K562 (cell line): ENCODE data around the gene PNPLA2. TPM values are rescaled to one million over a fixed set of nuclear protein-coding genes. Genes with fewer than 3 reads are reported as not detected.

ENCODE experiments used
- CBX5 ChIP-seq: IDR thresholded peaks from 2 replicates; pipeline ENCODE4 v1.6.1; 2014; ENCODE audit warnings: low read depth, borderline replicate concordance
- KHSRP ChIP-seq: fragments of 450-650 bp; IDR thresholded peaks from 2 replicates; pipeline ENCODE4 v1.6.1; 2017
- MAFG ChIP-seq: fragments of 450-650 bp; conservative IDR thresholded peaks from 2 replicates; pipeline ENCODE4 v1.6.1; 2016; ENCODE audit warnings: missing genetic modification characterization, missing compliant biosample characterization
- MBD2 ChIP-seq: sonication (generic); IDR thresholded peaks from 2 replicates; pipeline ENCODE4 v1.6.1; 2016; ENCODE audit warnings: low read depth, borderline replicate concordance
- POLR2G ChIP-seq: fragments of 200-400 bp; formaldehyde crosslinking; IDR thresholded peaks from 2 replicates; pipeline ENCODE4 v1.6.1; 2017; ENCODE audit warnings: low read depth, mild to moderate bottlenecking, antibody characterized with exemption, low read length, moderate library complexity
- ZNF174 ChIP-seq: fragments of 250-450 bp; sonication (Bioruptor Pico); IDR thresholded peaks from 2 replicates; pipeline ENCODE4 v1.4.0; 2020; ENCODE audit warnings: mild to moderate bottlenecking
- ZNF644 ChIP-seq: fragments of 200-800 bp; sonication (Bioruptor generic); IDR thresholded peaks from 2 replicates; pipeline ENCODE4 v1.6.1; 2016; ENCODE audit warnings: low read depth, missing genetic modification characterization, missing compliant biosample characterization
- ZSCAN32 ChIP-seq: fragments of 450-650 bp; formaldehyde crosslinking; IDR thresholded peaks from 2 replicates; pipeline ENCODE4 v1.4.0; 2020; ENCODE audit warnings: mild to moderate bottlenecking, moderate library complexity
- polyA plus RNA-seq, 8 experiments: library from polyadenylated mRNA; depleted of rRNA in 4 of 8; stranded (reverse) in 5 of 8; unstranded in 3 of 8; fragments of >200 nt; fragmentation: Nextera tagmentation in 2 of 8; fragmentation: Illumina TruSeq in 1 of 8; extraction: Ambion mirVana in 2 of 8; extraction: Trizol in 1 of 8; gene quantifications; 2 replicates each; pipeline versions ENCODE4 v1.2.1 to v1.2.3, GENCODE V29; 2011 to 2014; ENCODE audit warnings: inconsistent platforms in 1 of 8, missing spikeins in 1 of 8
- total RNA-seq, 7 experiments: library from RNA; depleted of rRNA in 6 of 7; stranded (reverse); fragments of >200 nt in 6 of 7; fragmentation: Illumina TruSeq in 2 of 7; extraction: Trizol in 2 of 7; gene quantifications; 2 replicates each; pipeline versions ENCODE4 v1.2.1 to v1.2.3, GENCODE V29; 2011 to 2021; ENCODE audit warnings: low replicate concordance in 1 of 7
- TF ChIP-seq, protein P1 (sequence below), 2 experiments: IDR thresholded peaks in 1 of 2; conservative IDR thresholded peaks in 1 of 2; 2 replicates each; pipeline ENCODE4 v1.6.1; 2016; ENCODE audit warnings: low read depth in 2 of 2, mild to moderate bottlenecking in 1 of 2, missing compliant biosample characterization in 1 of 2, missing genetic modification characterization in 1 of 2, moderate library complexity in 1 of 2
- TF ChIP-seq, protein P2 (sequence below): IDR thresholded peaks from 2 replicates; pipeline ENCODE4 v1.6.1; 2016; ENCODE audit warnings: missing genetic modification characterization, missing compliant biosample characterization
- TF ChIP-seq, protein P3 (sequence below): sonication (generic); formaldehyde crosslinking; IDR thresholded peaks from 2 replicates; pipeline ENCODE4 v1.8.0; 2022; ENCODE audit warnings: mild to moderate bottlenecking, low read depth, missing genetic modification reagents
- TF ChIP-seq, protein P4 (sequence below): sonication (generic); formaldehyde crosslinking; IDR thresholded peaks from 2 replicates; pipeline ENCODE4 v1.8.1; 2023; ENCODE audit warnings: mild to moderate bottlenecking, missing genetic modification reagents
- TF ChIP-seq, protein P5 (sequence below): IDR thresholded peaks from 3 replicates; pipeline ENCODE4 v1.6.1; 2011; ENCODE audit warnings: borderline replicate concordance, mild to moderate bottlenecking, moderate library complexity; ENCODE audit not compliant: insufficient read length; ENCODE audit errors: extremely low read depth

The PNPLA2 gene
- total and polyA plus RNA-seq, 9 of the 15 experiments (the other 6 are each of a cell fraction or from before 2014, with no cell fraction given): 0.39 to 87.1 (median 8.4) TPM

DNA sequence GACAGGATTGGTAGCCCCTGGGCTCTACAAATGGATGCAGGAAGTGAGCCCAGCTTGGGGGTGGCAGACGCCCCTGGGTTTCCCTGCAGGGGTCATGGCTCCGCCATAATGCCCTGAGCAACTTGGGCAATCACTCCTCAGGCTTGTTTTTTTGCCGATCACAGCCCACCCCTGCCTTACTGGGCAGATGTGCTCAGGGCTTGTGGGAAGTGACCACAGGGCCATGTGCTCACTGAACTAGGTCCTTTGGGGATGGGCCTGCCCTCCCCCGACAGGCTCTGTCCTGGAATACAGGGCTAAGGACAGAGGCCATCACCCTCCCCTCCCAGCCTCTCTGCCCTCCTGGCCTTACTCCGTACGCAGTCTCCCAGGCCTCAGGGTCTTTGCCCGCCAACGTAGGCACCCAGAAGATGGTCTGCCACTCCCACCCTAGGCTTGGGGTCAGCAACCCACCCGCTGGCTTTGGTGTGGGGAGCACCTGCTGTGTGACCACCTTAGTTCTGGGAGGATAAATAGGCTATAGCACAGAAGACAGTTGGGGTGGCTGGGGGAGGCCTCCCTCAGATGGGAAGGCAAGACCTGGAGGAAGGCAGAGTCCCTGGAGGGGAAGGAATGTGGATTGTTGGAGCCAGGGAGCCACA is 5.1 kb upstream of the PNPLA2 start (continued):
- TF ChIP-seq, protein P1, sequence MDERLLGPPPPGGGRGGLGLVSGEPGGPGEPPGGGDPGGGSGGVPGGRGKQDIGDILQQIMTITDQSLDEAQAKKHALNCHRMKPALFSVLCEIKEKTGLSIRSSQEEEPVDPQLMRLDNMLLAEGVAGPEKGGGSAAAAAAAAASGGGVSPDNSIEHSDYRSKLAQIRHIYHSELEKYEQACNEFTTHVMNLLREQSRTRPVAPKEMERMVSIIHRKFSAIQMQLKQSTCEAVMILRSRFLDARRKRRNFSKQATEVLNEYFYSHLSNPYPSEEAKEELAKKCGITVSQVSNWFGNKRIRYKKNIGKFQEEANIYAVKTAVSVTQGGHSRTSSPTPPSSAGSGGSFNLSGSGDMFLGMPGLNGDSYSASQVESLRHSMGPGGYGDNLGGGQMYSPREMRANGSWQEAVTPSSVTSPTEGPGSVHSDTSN (CRISPR knock-in tag; IDR thresholded peaks at IDR 0.05; ENCODE audit: low read depth): no peak
- TF ChIP-seq, protein P1 (tag; conservative IDR thresholded peaks at IDR 0.05; ENCODE audit: low read depth): no peak
- TF ChIP-seq CBX5: no peak
- TF ChIP-seq, protein P2, sequence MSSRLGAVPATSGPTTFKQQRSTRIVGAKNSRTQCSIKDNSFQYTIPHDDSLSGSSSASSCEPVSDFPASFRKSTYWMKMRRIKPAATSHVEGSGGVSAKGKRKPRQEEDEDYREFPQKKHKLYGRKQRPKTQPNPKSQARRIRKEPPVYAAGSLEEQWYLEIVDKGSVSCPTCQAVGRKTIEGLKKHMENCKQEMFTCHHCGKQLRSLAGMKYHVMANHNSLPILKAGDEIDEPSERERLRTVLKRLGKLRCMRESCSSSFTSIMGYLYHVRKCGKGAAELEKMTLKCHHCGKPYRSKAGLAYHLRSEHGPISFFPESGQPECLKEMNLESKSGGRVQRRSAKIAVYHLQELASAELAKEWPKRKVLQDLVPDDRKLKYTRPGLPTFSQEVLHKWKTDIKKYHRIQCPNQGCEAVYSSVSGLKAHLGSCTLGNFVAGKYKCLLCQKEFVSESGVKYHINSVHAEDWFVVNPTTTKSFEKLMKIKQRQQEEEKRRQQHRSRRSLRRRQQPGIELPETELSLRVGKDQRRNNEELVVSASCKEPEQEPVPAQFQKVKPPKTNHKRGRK (tag): no peak
- no peak for TF ChIP-seq MAFG (tag)
- TF ChIP-seq, protein P3, sequence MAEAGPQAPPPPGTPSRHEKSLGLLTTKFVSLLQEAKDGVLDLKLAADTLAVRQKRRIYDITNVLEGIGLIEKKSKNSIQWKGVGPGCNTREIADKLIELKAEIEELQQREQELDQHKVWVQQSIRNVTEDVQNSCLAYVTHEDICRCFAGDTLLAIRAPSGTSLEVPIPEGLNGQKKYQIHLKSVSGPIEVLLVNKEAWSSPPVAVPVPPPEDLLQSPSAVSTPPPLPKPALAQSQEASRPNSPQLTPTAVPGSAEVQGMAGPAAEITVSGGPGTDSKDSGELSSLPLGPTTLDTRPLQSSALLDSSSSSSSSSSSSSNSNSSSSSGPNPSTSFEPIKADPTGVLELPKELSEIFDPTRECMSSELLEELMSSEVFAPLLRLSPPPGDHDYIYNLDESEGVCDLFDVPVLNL: no peak
- TF ChIP-seq, protein P4, sequence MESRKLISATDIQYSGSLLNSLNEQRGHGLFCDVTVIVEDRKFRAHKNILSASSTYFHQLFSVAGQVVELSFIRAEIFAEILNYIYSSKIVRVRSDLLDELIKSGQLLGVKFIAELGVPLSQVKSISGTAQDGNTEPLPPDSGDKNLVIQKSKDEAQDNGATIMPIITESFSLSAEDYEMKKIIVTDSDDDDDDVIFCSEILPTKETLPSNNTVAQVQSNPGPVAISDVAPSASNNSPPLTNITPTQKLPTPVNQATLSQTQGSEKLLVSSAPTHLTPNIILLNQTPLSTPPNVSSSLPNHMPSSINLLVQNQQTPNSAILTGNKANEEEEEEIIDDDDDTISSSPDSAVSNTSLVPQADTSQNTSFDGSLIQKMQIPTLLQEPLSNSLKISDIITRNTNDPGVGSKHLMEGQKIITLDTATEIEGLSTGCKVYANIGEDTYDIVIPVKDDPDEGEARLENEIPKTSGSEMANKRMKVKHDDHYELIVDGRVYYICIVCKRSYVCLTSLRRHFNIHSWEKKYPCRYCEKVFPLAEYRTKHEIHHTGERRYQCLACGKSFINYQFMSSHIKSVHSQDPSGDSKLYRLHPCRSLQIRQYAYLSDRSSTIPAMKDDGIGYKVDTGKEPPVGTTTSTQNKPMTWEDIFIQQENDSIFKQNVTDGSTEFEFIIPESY (CRISPR knock-in tag): peak; percentile 48; the same call in 1 of the 2 replicates
- peak; percentile 80 for TF ChIP-seq POLR2G
- TF ChIP-seq ZNF644 (tag): no peak
- TF ChIP-seq MBD2: no peak
- TF ChIP-seq ZNF174 (CRISPR knock-in tag): no peak
- TF ChIP-seq, protein P5, sequence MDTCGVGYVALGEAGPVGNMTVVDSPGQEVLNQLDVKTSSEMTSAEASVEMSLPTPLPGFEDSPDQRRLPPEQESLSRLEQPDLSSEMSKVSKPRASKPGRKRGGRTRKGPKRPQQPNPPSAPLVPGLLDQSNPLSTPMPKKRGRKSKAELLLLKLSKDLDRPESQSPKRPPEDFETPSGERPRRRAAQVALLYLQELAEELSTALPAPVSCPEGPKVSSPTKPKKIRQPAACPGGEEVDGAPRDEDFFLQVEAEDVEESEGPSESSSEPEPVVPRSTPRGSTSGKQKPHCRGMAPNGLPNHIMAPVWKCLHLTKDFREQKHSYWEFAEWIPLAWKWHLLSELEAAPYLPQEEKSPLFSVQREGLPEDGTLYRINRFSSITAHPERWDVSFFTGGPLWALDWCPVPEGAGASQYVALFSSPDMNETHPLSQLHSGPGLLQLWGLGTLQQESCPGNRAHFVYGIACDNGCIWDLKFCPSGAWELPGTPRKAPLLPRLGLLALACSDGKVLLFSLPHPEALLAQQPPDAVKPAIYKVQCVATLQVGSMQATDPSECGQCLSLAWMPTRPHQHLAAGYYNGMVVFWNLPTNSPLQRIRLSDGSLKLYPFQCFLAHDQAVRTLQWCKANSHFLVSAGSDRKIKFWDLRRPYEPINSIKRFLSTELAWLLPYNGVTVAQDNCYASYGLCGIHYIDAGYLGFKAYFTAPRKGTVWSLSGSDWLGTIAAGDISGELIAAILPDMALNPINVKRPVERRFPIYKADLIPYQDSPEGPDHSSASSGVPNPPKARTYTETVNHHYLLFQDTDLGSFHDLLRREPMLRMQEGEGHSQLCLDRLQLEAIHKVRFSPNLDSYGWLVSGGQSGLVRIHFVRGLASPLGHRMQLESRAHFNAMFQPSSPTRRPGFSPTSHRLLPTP: no peak
- TF ChIP-seq KHSRP: no peak
- no peak for TF ChIP-seq ZSCAN32
